GM23338 (cell line): ENCODE data around the gene CLDN19. TPM values are rescaled to one million over a fixed set of nuclear protein-coding genes. Genes with fewer than 3 reads are reported as not detected.

ENCODE experiments used
- ATAC-seq: fragments of 200-7000 bp; cut with Tn5 transposase; 3 replicates; pipeline ENCODE4 v1.9.1; 2020
- DNase-seq: peaks from one replicate; pipeline ENCODE4 v3.0.0-alpha.2; 2015; ENCODE audit warnings: low spot score
- H2AFZ ChIP-seq: fragments of 200-600 bp; sonication (generic); 2 replicates; pipeline ENCODE4 v1.8.0; 2016; ENCODE audit warnings: antibody characterized with exemption, mild to moderate bottlenecking, moderate library complexity
- H3F3A ChIP-seq: fragments of 200-600 bp; sonication (generic); replicated peaks from 2 replicates; pipeline ENCODE4 v1.8.0; 2017; ENCODE audit warnings: antibody characterized with exemption, mixed run types, low read depth
- H3K27ac ChIP-seq: fragments of 200-600 bp; sonication (generic); 2 replicates; pipeline ENCODE4 v1.6.1; 2016; ENCODE audit warnings: low read depth
- H3K27me3 ChIP-seq: fragments of 200-600 bp; sonication (generic); 2 replicates; pipeline ENCODE4 v1.8.0; 2016; ENCODE audit warnings: mild to moderate bottlenecking, mixed run types, moderate library complexity; ENCODE audit not compliant: insufficient read depth
- H3K36me3 ChIP-seq: fragments of 200-600 bp; sonication (generic); 2 replicates; pipeline ENCODE4 v1.8.0; 2016; ENCODE audit warnings: mild to moderate bottlenecking; ENCODE audit not compliant: insufficient read depth
- H3K4me1 ChIP-seq: fragments of 200-600 bp; sonication (generic); 2 replicates; pipeline ENCODE4 v1.8.0; 2016; ENCODE audit warnings: mild to moderate bottlenecking, moderate library complexity; ENCODE audit not compliant: insufficient read depth
- H3K4me2 ChIP-seq: fragments of 200-600 bp; sonication (generic); 2 replicates; pipeline ENCODE4 v1.7.1; 2017; ENCODE audit warnings: mixed run types
- H3K4me3 ChIP-seq: fragments of 200-600 bp; sonication (generic); 2 replicates; pipeline ENCODE4 v1.6.1; 2016; ENCODE audit warnings: mixed run types
- H3K79me2 ChIP-seq: fragments of 200-600 bp; sonication (generic); replicated peaks from 2 replicates; pipeline ENCODE4 v1.8.0; 2017; ENCODE audit warnings: mild to moderate bottlenecking; ENCODE audit not compliant: insufficient read depth
- H3K9me2 ChIP-seq: fragments of 200-600 bp; sonication (generic); 2 replicates; pipeline ENCODE4 v1.8.0; 2017; ENCODE audit not compliant: insufficient read depth
- H4K20me1 ChIP-seq: fragments of 200-600 bp; sonication (generic); replicated peaks from 2 replicates; pipeline ENCODE4 v1.8.0; 2017; ENCODE audit warnings: mild to moderate bottlenecking; ENCODE audit not compliant: insufficient read depth
- H3K27ac Mint-ChIP-seq: 2 replicates; pipeline ENCODE4 v1.8.0; 2020; ENCODE audit warnings: inconsistent platforms, mild to moderate bottlenecking, moderate library complexity, mixed read lengths
- H3K27me3 Mint-ChIP-seq: 3 replicates; pipeline ENCODE4 v1.8.0; 2022; ENCODE audit warnings: low read depth, mild to moderate bottlenecking, moderate library complexity, mixed read lengths, inconsistent platforms; ENCODE audit not compliant: insufficient read depth, poor library complexity
- H3K36me3 Mint-ChIP-seq: 3 replicates; pipeline ENCODE4 v1.8.0; 2021; ENCODE audit warnings: low read depth, mild to moderate bottlenecking, inconsistent platforms, moderate library complexity, mixed read lengths
- H3K4me1 Mint-ChIP-seq: 3 replicates; pipeline ENCODE4 v1.8.0; 2020; ENCODE audit warnings: mild to moderate bottlenecking, inconsistent platforms, mixed read lengths
- H3K4me3 Mint-ChIP-seq: 3 replicates; pipeline ENCODE4 v1.8.0; 2021; ENCODE audit warnings: moderate library complexity, mild to moderate bottlenecking, inconsistent platforms, mixed read lengths
- H3K9me3 Mint-ChIP-seq: 3 replicates; pipeline ENCODE4 v1.8.0; 2020; ENCODE audit warnings: moderate library complexity, mild to moderate bottlenecking, inconsistent platforms, mixed read lengths
- CREB1 ChIP-seq: fragments of 250-450 bp; sonication (Bioruptor Pico); IDR thresholded peaks from 2 replicates; pipeline ENCODE4 v1.5.0; 2020; ENCODE audit warnings: low read depth, mild to moderate bottlenecking, moderate library complexity
- CTCF ChIP-seq, 2 experiments: fragments of 200-600 bp in 1 of 2; sonication (generic) in 1 of 2; conservative IDR thresholded peaks; 2 replicates each; pipeline versions ENCODE4 v1.5.1 to v1.6.1; 2016 to 2017; ENCODE audit warnings: antibody characterized with exemption in 2 of 2, low read depth in 2 of 2, mild to moderate bottlenecking in 2 of 2, moderate library complexity in 1 of 2
- ETS1 ChIP-seq: IDR thresholded peaks from 2 replicates; pipeline ENCODE4 v1.6.1; 2016; ENCODE audit warnings: antibody characterized with exemption
- EZH2 ChIP-seq: fragments of 200-600 bp; sonication (generic); IDR thresholded peaks from one replicate; pipeline ENCODE4 v1.8.0; 2017; ENCODE audit warnings: antibody characterized with exemption, mild to moderate bottlenecking, low read depth; ENCODE audit not compliant: unreplicated experiment
- EZH2phosphoT487 ChIP-seq: fragments of 200-600 bp; sonication (generic); IDR thresholded peaks from one replicate; pipeline ENCODE4 v1.8.1; 2018; ENCODE audit warnings: antibody characterized with exemption; ENCODE audit not compliant: unreplicated experiment
- JUNB ChIP-seq: IDR thresholded peaks from one replicate; pipeline ENCODE4 v1.6.1; 2016; ENCODE audit warnings: antibody characterized with exemption; ENCODE audit not compliant: unreplicated experiment
- NANOG ChIP-seq: IDR thresholded peaks from 2 replicates; pipeline ENCODE4 v1.6.1; 2016; ENCODE audit warnings: antibody characterized with exemption, borderline replicate concordance
- POLR2AphosphoS5 ChIP-seq: IDR thresholded peaks from 2 replicates; pipeline ENCODE4 v1.6.1; 2016; ENCODE audit warnings: antibody characterized with exemption, low read depth
- STAT1 ChIP-seq: IDR thresholded peaks from one replicate; pipeline ENCODE4 v1.6.1; 2016; ENCODE audit warnings: antibody characterized with exemption; ENCODE audit not compliant: unreplicated experiment
- ZNF114 ChIP-seq: fragments of 250-450 bp; sonication (Bioruptor Pico); IDR thresholded peaks from 2 replicates; pipeline ENCODE4 v1.5.0; 2020; ENCODE audit warnings: mild to moderate bottlenecking, moderate library complexity
- ZNF462 ChIP-seq: fragments of 250-450 bp; sonication (Bioruptor Pico); IDR thresholded peaks from 2 replicates; pipeline ENCODE4 v1.5.0; 2020; ENCODE audit warnings: mild to moderate bottlenecking, moderate library complexity
- polyA plus RNA-seq: library from polyadenylated mRNA; unstranded; fragments of >200 nt; fragmentation: Nextera tagmentation; extraction: Ambion mirVana; gene quantifications from 2 replicates; pipeline ENCODE4 v1.2.1, GENCODE V29; 2016
- total RNA-seq: library from RNA; depleted of rRNA; stranded (reverse); fragments of >200 nt; shearing (Covaris generic); gene quantifications from 2 replicates; pipeline ENCODE4 v1.2.3, GENCODE V29; 2014

The CLDN19 gene
- total and polyA plus RNA-seq, 2 experiments from 2014 or later, result 2.6 to 12.8 TPM

GRCh38 chr1:42743317-42744147 lies 3.5 kb upstream of the CLDN19 start (continued):
- no peak for TF ChIP-seq CTCF (conservative IDR thresholded peaks at IDR 0.05; ENCODE audit: low read depth in 2 of 2)

- no peak overlapping the region for H3K4me3 ChIP-seq
- peaks cover 22% of the 10 kb centered on the region for H3K4me1 ChIP-seq
- Mint-ChIP-seq H3K36me3 (peaks cover 9% of the 10 kb centered on the region; the same call in 2 of the 3 replicates), H3K9me3 (no peaks in the 10 kb centered on the region; the same call in 2 of the 3 replicates), H3K27ac (no peak overlapping the region), H3K27me3 (peaks cover 14% of the 10 kb centered on the region), H3K4me3 (no peak overlapping the region), H3K4me1 (peaks cover 42% of the 10 kb centered on the region)
- ATAC-seq (no peak), DNase-seq (no peak)
- H3K4me2 ChIP-seq, result no peak overlapping the region
- H3F3A ChIP-seq, result 0 out of 2 replicates have a peak, but pooled peaks cover 3% of the 10 kb centered on the region
- H2AFZ ChIP-seq, result no peak overlapping the region; the same call in 1 of the 2 replicates
- H3K79me2 ChIP-seq, result no peaks in the 10 kb centered on the region
- H3K9me2 ChIP-seq, result no peaks in the 10 kb centered on the region
- H3K27ac ChIP-seq, result no peak overlapping the region
- H4K20me1 ChIP-seq, result no peaks in the 10 kb centered on the region
- H3K27me3 ChIP-seq, result no peaks in the 10 kb centered on the region
- H3K36me3 ChIP-seq, result no peaks in the 10 kb centered on the region
- TF ChIP-seq EZH2phosphoT487, result no peak
- no peak for TF ChIP-seq ZNF114 (CRISPR knock-in tag)
- TF ChIP-seq CREB1 (CRISPR knock-in tag), result no peak
- TF ChIP-seq STAT1, result no peak
- TF ChIP-seq JUNB, result no peak
- TF ChIP-seq CTCF (conservative IDR thresholded peaks at IDR 0.05; ENCODE audit: low read depth in 2 of 2), result no peak
- no peak for TF ChIP-seq EZH2
- no peak for TF ChIP-seq POLR2AphosphoS5
- no peak for TF ChIP-seq ZNF462 (CRISPR knock-in tag)
- no peak for TF ChIP-seq ETS1
- TF ChIP-seq NANOG, result no peak
Measured at GRCh38 chr1:42742617-42743316, 2.7 kb upstream of the CLDN19 start.
